Stimulated activated naive CD8-positive, alpha-beta T cell treated with anti-CD3 and anti-CD28 coated beads, Interleukin-15, Interleukin-2, amounts not matched to agents 100 ng/mL and 50 ng/mL, for 24 hours (primary cell): ENCODE results near the gene MRGPRX2.

Experiments
- H3K27ac Mint-ChIP-seq: one replicate; pipeline ENCODE4 v1.8.0; 2021; ENCODE audit warnings: mild to moderate bottlenecking, mixed read lengths
- H3K27me3 Mint-ChIP-seq: one replicate; pipeline ENCODE4 v1.8.0; 2021; ENCODE audit warnings: mixed read lengths
- H3K36me3 Mint-ChIP-seq: one replicate; pipeline ENCODE4 v1.8.0; 2021; ENCODE audit warnings: low read depth, mixed read lengths
- H3K4me1 Mint-ChIP-seq: one replicate; pipeline ENCODE4 v1.8.0; 2021; ENCODE audit warnings: low read depth, mixed read lengths
- H3K4me3 Mint-ChIP-seq: one replicate; pipeline ENCODE4 v1.8.0; 2021; ENCODE audit warnings: mild to moderate bottlenecking, mixed read lengths
- H3K9me3 Mint-ChIP-seq: one replicate; pipeline ENCODE4 v1.8.0; 2021; ENCODE audit warnings: mixed read lengths

Gene MRGPRX2

DNA sequence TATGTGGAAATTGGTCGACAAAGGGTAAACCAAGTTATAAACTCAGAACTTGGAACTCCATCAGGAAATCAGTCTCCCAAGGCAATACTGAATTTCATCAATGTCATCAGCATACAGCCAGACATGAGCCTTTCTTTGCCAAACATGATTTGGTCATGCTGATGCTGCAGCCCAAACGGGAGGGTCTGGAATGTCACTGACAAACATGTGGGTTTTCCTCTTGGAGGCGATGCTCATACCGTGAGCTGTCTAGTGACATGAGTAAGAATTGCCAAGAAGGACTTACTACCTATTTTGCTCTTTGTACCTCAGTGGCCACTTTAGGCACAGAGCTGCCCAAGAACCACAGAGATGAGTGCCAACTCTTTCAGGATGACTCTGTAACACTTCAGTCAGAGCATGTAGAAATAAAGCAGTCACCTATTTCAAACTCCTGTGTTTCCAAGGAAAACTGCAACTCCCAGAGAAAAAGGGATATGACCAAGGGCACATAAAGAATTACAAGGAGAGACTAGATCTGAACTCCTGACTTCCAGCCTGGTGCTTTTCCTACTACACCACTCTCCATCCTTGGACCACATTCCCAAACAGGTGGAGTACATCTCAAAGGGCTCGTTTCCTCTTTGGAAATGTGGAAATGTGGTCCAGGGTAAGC, 24.3 kb upstream of the MRGPRX2 start:
- Mint-ChIP-seq H3K4me1 (no peaks in the 10 kb centered on the region), H3K4me3 (no peak overlapping the region), H3K27me3 (peaks cover 11% of the 10 kb centered on the region), H3K9me3 (no peaks in the 10 kb centered on the region), H3K27ac (no peak overlapping the region), H3K36me3 (no peaks in the 10 kb centered on the region)

DNA sequence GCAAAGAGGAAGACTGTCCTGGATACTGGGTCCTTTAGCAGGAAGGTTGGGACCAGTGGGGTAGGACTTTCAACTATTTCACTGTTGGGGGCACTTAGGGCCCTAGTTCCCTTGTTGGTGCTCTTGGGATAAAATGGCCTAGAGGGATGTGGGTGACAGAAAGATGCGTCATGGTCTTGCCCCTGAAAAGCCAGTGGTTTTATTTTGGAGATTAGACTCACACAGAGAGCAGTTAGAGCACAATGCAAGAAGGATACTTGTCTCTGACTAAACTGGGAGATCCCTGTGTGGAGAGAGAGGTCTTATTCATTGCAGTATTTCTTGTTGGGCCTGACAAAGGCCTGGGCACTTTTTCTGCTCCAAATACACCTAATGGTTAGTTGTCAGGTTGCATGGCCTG, 22.6 kb upstream of the MRGPRX2 start:
- Mint-ChIP-seq H3K4me1 (no peaks in the 10 kb centered on the region), H3K27ac (no peak overlapping the region), H3K27me3 (peaks cover 17% of the 10 kb centered on the region), H3K36me3 (no peaks in the 10 kb centered on the region), H3K9me3 (no peaks in the 10 kb centered on the region), H3K4me3 (no peak overlapping the region)

DNA sequence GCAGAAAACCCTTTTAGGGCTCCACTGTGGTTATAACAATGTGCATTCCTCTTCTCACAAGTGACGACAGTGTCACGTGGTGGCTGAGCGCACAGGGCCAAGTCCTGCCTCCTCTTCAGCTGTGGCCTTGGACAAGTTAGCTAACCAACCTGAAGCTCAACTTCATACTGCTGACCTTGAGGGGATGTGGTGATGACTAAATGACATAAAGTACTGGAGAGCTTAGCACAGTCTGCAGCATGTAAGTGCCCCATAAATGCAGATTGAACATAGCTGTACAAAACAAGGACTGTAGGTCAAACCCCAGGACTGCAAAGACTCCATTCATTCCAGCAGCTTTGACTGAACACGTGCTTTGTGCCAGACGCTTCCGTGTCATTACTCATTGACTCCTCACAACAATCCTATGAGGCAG, 20.1 kb upstream of the MRGPRX2 start:
- no peaks in the 10 kb centered on the region for H3K36me3 Mint-ChIP-seq
- H3K4me1 Mint-ChIP-seq = no peaks in the 10 kb centered on the region
- no peak overlapping the region for H3K4me3 Mint-ChIP-seq
- peaks cover 13% of the 10 kb centered on the region for H3K27me3 Mint-ChIP-seq
- H3K27ac Mint-ChIP-seq = no peak overlapping the region
- no peaks in the 10 kb centered on the region for H3K9me3 Mint-ChIP-seq

DNA sequence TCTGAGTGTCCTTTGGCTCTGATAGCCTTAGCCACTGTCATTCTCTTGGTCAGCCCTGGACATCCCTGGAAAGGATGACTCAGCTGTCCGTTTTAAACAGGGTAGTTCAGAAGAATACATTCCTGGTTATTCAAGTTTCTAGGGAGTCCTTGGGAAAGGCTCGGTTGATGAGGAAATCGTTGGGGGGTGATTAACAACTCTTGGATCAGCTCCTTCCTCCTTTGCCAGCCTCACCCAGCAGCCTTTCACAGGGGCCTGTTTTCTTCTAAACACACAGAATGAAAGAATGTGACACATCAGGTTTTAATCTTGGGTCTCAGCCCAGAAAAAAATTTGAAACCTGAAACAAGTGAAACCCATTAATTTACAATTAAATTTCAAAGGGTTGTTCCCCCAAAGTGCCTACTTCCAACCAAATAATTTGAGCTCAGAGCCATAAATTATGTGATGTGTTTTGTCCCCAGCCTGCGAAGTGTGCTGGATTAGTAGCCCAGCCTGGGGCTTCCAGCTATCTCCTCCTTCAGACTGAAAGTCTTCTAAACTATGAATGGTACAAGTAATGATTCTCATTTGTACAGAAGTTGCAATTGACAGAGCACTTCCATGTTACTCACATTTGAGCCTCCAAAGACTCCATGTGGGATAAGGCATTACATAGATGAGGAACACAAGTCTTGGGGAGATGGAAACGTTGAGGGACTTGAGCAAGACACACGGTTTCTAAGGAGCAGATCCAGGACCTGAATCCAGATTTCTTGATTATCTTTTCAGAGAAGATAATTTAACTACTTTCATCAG, 19.3 kb upstream of the MRGPRX2 start:
- H3K4me1 Mint-ChIP-seq = no peaks in the 10 kb centered on the region
- no peak overlapping the region for H3K27ac Mint-ChIP-seq
- no peaks in the 10 kb centered on the region for H3K36me3 Mint-ChIP-seq
- H3K27me3 Mint-ChIP-seq = peaks cover 13% of the 10 kb centered on the region
- H3K4me3 Mint-ChIP-seq = no peak overlapping the region
- H3K9me3 Mint-ChIP-seq = no peaks in the 10 kb centered on the region

DNA sequence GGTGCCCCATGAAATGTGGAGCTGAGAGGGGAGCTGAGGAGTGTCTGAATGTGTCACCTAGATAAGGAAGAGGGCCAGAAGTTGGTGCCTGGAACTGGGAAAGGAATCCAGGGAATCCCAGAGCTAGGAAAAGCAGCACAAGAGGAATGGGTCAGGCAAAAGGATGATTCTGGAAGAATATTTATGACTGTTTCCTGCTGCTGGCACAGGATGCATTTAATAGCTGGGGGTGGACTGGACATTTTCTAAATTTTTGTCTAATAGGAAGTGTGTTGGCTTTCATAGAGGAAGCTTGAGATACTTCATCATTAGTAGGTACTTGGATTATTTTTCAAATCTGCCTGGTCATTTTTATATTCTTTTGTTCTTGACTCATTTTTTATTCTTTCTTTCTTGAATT, 17.4 kb upstream of the MRGPRX2 start:
- Mint-ChIP-seq H3K27me3 (peaks cover 13% of the 10 kb centered on the region), H3K4me3 (no peak overlapping the region), H3K9me3 (no peaks in the 10 kb centered on the region), H3K36me3 (no peaks in the 10 kb centered on the region), H3K27ac (no peak overlapping the region), H3K4me1 (no peaks in the 10 kb centered on the region)

DNA sequence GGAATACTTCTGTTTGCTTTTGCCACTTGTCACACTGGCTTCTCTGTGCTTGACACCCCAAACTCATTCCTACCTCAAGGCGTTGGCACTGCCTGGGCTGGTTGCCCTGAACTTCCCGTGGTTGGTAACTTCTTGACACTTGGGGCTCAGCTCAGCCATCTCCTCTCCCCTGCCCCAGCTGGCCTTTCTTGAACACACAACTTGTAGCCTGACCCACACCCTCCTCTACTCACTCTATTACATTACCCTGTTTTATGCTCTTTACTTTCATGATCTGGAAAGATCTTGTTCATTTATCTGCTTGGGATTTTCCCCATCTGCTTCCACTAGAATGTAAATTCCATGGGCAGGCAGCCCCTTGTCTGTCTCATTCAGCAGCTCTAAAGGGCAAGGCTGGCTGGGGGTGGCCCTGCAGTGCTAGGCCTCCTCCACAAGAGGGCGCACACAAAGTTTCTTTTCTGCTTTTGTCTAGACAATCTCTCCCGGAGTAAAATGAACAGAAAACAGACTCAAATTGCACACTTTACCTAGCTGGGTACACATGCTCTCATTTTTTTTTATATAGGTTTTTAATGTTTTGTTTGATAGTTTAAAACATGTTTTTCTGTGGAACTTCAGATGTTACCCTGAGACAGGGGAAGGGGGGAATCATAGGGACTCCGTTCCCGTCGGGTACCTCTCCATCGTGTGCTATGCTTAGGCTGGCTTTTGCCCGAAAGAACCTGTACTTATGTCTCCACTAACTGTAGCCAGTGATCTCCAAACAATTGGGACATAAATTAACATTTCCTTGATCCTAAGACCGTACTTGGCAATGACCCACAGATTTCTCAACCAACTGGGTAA, 16.4 kb upstream of the MRGPRX2 start:
- Mint-ChIP-seq H3K36me3 (no peaks in the 10 kb centered on the region), H3K27ac (no peak overlapping the region), H3K27me3 (peaks cover 13% of the 10 kb centered on the region), H3K4me3 (no peak overlapping the region), H3K9me3 (no peaks in the 10 kb centered on the region), H3K4me1 (no peaks in the 10 kb centered on the region)

DNA sequence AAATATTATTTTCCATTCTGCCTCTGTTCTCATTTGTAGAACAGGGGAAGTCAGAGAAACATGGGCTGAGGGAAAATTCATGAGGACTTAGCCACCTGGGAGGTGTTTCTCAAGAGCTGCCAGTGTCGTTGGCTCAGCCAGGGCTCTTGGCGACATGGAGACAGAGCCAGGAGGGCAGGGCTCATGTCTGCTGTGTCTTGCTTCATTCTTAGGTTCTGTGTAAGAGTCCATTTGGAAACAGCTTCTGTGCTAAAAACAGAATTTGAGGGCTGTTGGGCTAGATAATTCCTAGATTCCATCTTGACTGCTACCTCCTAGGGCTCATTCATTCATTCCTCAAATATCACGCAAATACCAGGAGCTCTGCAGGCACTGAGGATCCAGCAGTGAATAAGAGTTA, 15.1 kb upstream of the MRGPRX2 start:
- no peaks in the 10 kb centered on the region for H3K4me1 Mint-ChIP-seq
- H3K27ac Mint-ChIP-seq = no peak overlapping the region
- no peak overlapping the region for H3K4me3 Mint-ChIP-seq
- peaks cover 10% of the 10 kb centered on the region for H3K27me3 Mint-ChIP-seq
- H3K9me3 Mint-ChIP-seq = no peaks in the 10 kb centered on the region
- no peaks in the 10 kb centered on the region for H3K36me3 Mint-ChIP-seq

DNA sequence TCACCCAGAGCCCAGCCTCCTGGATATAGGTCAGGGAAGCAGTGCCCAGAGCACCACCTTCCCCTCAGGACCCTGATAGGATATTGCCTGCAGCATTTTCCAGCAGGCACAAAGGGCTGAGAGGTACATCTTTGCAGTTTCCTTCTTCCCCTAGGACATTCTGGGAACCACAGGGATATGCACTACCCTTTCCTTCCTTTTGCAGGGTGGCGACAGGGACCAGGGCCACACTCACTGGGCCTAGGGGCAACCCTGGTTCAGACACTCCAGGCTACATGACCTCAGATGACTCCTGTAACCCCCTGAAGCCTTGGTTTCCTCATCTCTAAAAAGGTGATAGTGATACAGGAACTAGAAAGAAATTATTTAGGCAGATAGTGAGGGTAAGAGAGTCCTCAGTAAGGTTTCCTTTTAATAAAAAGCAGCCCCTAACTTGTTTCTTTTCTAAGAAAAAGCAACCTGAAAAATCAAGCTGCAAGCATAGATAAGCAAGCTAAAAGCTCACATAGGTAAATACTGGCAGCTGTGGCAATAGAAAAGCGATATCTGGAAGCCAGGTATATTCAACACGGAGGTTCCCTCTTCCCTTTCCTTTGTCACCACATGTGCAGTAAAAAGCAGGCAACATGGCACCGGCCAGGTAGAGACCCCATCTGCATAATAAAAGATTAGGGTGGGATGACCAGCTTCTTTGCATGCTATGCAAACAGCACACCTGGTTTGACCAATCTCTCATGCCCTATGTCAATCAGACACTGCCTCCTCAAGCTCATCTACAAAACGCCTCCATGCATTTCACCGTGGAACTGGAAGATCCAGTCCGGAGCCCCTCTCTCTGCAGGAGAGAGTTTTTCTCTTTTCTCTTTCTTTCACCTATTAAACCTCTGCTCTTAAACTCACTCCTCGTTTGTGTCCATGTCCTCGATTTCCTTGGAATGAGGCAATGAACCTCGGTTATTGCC, 13.2 kb upstream of the MRGPRX2 start:
- H3K27me3 Mint-ChIP-seq = peaks cover 8% of the 10 kb centered on the region
- H3K27ac Mint-ChIP-seq = no peak overlapping the region
- H3K4me1 Mint-ChIP-seq = no peaks in the 10 kb centered on the region
- H3K36me3 Mint-ChIP-seq = no peaks in the 10 kb centered on the region
- H3K9me3 Mint-ChIP-seq = no peaks in the 10 kb centered on the region
- no peak overlapping the region for H3K4me3 Mint-ChIP-seq

DNA sequence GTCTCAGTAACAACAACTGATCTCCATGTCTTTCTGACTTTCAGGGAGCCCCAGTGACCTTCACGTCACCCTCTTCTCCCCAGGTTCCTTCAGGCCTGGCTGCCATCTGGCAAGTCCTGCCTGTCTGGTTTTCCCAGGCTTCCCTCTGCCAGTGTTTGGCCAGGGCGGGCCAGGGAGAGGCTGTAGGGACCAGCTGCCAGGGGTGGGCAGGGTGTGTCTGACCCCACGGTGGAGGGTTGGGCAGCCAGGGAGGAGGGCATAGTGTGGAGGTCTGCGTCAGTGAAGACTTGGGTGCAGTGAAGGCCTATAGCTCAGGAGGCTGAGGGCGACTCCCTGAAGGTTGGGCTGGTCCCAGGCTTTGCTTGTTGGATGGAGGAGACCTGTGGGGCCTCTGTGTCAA, 11.9 kb upstream of the MRGPRX2 start:
- no peak overlapping the region for H3K27ac Mint-ChIP-seq
- H3K9me3 Mint-ChIP-seq = no peaks in the 10 kb centered on the region
- H3K4me1 Mint-ChIP-seq = no peaks in the 10 kb centered on the region
- H3K36me3 Mint-ChIP-seq = no peaks in the 10 kb centered on the region
- no peak overlapping the region for H3K4me3 Mint-ChIP-seq
- H3K27me3 Mint-ChIP-seq = peaks cover 10% of the 10 kb centered on the region

DNA sequence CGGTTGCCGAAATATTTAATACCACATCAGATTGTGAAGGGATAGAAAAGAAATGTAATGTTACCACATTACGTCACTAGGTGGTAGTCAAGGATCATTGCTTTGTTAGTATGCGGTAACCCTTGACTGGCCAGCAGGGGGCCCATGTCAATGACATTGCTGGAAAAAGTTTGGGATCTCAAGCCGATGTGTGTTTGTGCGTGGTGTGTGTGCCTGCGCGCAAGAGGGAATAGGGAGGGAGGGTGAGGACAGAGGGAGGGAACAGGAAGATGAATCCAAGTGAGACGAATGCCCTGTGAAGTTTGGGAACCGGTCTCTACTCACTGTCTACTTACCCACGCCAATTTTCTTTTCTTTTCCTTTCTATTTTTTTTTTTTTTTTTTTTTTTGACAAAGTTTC, 10.7 kb upstream of the MRGPRX2 start:
- peaks cover 20% of the 10 kb centered on the region for H3K27me3 Mint-ChIP-seq
- peak overlapping the region; percentile 36 for H3K4me3 Mint-ChIP-seq
- H3K9me3 Mint-ChIP-seq = no peaks in the 10 kb centered on the region
- H3K36me3 Mint-ChIP-seq = no peaks in the 10 kb centered on the region
- no peak overlapping the region for H3K27ac Mint-ChIP-seq
- no peaks in the 10 kb centered on the region for H3K4me1 Mint-ChIP-seq

DNA sequence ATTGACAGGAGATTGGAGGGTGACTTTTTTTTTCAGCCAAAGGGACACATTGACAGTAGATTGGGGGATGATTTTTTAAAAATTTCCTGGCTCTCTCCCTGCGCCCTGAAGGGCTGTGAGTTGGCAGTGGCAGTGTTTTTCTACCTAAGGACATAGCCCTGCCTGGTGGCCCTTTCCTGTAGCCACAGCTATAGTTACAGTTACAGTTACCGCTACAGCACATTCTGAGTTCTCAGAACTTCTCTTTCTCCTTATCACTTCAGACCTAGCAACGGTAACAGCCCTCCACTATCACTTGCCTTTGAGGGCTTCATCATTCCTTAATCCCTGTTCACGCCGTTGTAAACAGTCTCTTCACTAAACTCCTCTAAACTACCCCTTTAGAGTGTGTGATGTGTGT, 684 bp downstream of the MRGPRX2 start:
- H3K4me1 Mint-ChIP-seq = peaks cover 21% of the 10 kb centered on the region
- no peaks in the 10 kb centered on the region for H3K9me3 Mint-ChIP-seq
- no peak overlapping the region for H3K4me3 Mint-ChIP-seq
- peaks cover 20% of the 10 kb centered on the region for H3K27me3 Mint-ChIP-seq
- no peak overlapping the region for H3K27ac Mint-ChIP-seq
- no peaks in the 10 kb centered on the region for H3K36me3 Mint-ChIP-seq

DNA sequence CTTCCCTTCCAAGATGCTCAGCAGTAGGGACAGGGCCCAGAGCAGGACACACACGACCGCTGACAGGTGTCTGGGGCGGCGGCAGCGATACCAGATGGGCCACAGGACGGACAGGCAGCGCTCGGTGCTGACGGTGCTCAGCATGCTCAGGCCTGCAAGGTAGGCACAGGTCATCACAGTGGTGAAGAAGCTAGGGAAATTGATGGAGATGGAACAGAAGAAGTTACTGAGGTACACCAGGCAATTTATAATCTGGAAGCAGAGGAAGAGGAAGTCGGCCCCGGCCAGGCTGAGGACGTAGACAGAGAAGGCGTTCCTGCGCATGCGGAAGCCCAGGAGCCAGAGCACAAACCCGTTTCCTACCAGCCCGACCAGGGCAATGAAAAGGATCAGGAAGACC, 4.6 kb downstream of the MRGPRX2 start:
- Mint-ChIP-seq H3K4me1 (peaks cover 11% of the 10 kb centered on the region), H3K27me3 (peaks cover 7% of the 10 kb centered on the region), H3K9me3 (no peaks in the 10 kb centered on the region), H3K27ac (no peak overlapping the region), H3K4me3 (no peak overlapping the region), H3K36me3 (no peaks in the 10 kb centered on the region)

DNA sequence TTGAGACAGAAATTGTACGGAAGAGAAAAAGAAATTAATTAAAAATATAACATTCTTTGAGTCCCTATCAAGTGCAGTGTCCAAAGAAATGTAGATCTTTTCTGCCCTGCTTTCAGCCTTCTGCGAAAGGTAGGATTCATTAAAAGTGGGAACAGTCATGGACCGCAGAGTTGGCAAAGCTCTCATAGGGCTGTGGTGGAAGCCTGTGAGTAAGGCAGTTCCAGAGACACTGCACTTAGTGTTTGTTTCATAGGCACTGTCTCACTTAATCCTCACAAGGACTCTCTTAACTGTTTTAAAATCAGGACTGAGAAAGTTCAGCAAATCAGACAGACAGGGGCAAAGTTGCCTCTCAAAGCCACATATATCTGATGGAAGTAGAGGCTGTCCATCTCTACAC, 5.5 kb downstream of the MRGPRX2 start:
- Mint-ChIP-seq H3K4me1 (peaks cover 2% of the 10 kb centered on the region), H3K4me3 (no peak overlapping the region), H3K9me3 (peaks cover 4% of the 10 kb centered on the region), H3K27me3 (peaks cover 7% of the 10 kb centered on the region), H3K36me3 (no peaks in the 10 kb centered on the region), H3K27ac (no peak overlapping the region)

DNA sequence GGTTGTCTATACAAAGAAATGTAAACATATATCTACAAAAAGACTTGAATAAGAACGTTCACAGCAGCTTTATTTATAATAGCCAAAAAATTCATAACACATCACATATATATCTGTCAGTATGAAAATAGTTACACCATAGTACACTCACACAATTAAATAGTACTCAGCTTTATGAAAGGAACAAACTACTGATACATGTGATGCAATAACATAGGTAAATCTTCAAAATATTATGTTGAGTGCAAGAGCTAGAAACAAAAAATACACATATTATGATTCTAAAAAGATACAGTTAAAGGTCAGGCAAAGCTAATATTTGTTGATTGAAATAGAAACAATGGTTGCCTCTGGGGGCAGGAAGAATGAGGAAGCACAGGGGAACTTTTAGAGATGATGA, 6.6 kb downstream of the MRGPRX2 start:
- Mint-ChIP-seq H3K27me3 (peaks cover 10% of the 10 kb centered on the region), H3K27ac (no peak overlapping the region), H3K9me3 (peaks cover 8% of the 10 kb centered on the region), H3K36me3 (no peaks in the 10 kb centered on the region), H3K4me3 (no peak overlapping the region), H3K4me1 (no peaks in the 10 kb centered on the region)
